H9 (cell line): ENCODE results near the gene LSM4. TPM values are rescaled to one million over a fixed set of nuclear protein-coding genes. Genes with fewer than 3 reads are reported as not detected.

Source experiments
- DNase-seq: peaks from one replicate; pipeline ENCODE4 v3.0.0-alpha.2; 2017
- H2AFZ ChIP-seq: one replicate; pipeline ENCODE4 v1.6.1; 2013; ENCODE audit warnings: mild to moderate bottlenecking, low read length, control low read depth, moderate library complexity
- H2AK5ac ChIP-seq: 2 replicates; pipeline ENCODE4 v1.6.1; 2013; ENCODE audit warnings: low read length, control low read depth, mixed read lengths; ENCODE audit not compliant: insufficient read length
- H2BK120ac ChIP-seq: one replicate; pipeline ENCODE4 v1.6.1; 2013; ENCODE audit warnings: low read depth, mild to moderate bottlenecking, low read length, control low read depth, inconsistent platforms; ENCODE audit not compliant: poor library complexity, severe bottlenecking
- H2BK12ac ChIP-seq: 2 replicates; pipeline ENCODE4 v1.6.1; 2013; ENCODE audit warnings: low read length, control low read depth, mixed read lengths, low read depth; ENCODE audit not compliant: insufficient read length
- H2BK15ac ChIP-seq: 2 replicates; pipeline ENCODE4 v1.6.1; 2013; ENCODE audit warnings: low read depth, low read length, control low read depth
- H2BK20ac ChIP-seq: one replicate; pipeline ENCODE4 v1.6.1; 2013; ENCODE audit warnings: low read depth, mild to moderate bottlenecking, low read length, control low read depth, inconsistent platforms; ENCODE audit not compliant: poor library complexity, severe bottlenecking
- H2BK5ac ChIP-seq: 2 replicates; pipeline ENCODE4 v1.6.1; 2013; ENCODE audit warnings: low read length, control low read depth, mixed read lengths; ENCODE audit not compliant: insufficient read length
- H3K14ac ChIP-seq: 2 replicates; pipeline ENCODE4 v1.6.1; 2013; ENCODE audit warnings: low read length, control low read depth; ENCODE audit not compliant: insufficient read depth
- H3K18ac ChIP-seq: 2 replicates; pipeline ENCODE4 v1.6.1; 2013; ENCODE audit warnings: low read depth, mild to moderate bottlenecking, mixed read lengths, low read length, control low read depth; ENCODE audit not compliant: insufficient read length
- H3K23ac ChIP-seq: 2 replicates; pipeline ENCODE4 v1.6.1; 2013; ENCODE audit warnings: low read length, control low read depth, mixed read lengths, low read depth; ENCODE audit not compliant: insufficient read length
- H3K23me2 ChIP-seq: 2 replicates; pipeline ENCODE4 v1.6.1; 2013; ENCODE audit warnings: low read depth, mild to moderate bottlenecking, mixed read lengths, low read length, control low read depth; ENCODE audit not compliant: insufficient read length, poor library complexity, severe bottlenecking
- H3K27ac ChIP-seq: 2 replicates; pipeline ENCODE4 v1.5.1; 2013; ENCODE audit warnings: low read length, control low read depth, mixed read lengths, low read depth; ENCODE audit not compliant: insufficient read length
- H3K27me3 ChIP-seq: 2 replicates; pipeline ENCODE4 v1.6.1; 2013; ENCODE audit warnings: low read length, control low read depth, inconsistent platforms; ENCODE audit not compliant: insufficient read depth
- H3K4ac ChIP-seq: 2 replicates; pipeline ENCODE4 v1.6.1; 2013; ENCODE audit warnings: low read depth, mild to moderate bottlenecking, control low read depth, inconsistent platforms, low read length, moderate library complexity
- H3K4me1 ChIP-seq: 2 replicates; pipeline ENCODE4 v1.6.1; 2013; ENCODE audit warnings: low read length, control low read depth, inconsistent platforms; ENCODE audit not compliant: insufficient read depth
- H3K4me2 ChIP-seq: 2 replicates; pipeline ENCODE4 v1.6.1; 2013; ENCODE audit warnings: low read length, control low read depth, mixed read lengths; ENCODE audit not compliant: insufficient read length, insufficient read depth
- H3K56ac ChIP-seq: 2 replicates; pipeline ENCODE4 v1.6.1; 2013; ENCODE audit warnings: low read depth, mild to moderate bottlenecking, mixed read lengths, low read length, control low read depth; ENCODE audit not compliant: insufficient read length
- H3K79me1 ChIP-seq: 2 replicates; pipeline ENCODE4 v1.6.1; 2013; ENCODE audit warnings: low read depth, mild to moderate bottlenecking, moderate library complexity, low read length, control low read depth, inconsistent platforms; ENCODE audit not compliant: insufficient read depth, poor library complexity, severe bottlenecking
- H3K79me2 ChIP-seq: 2 replicates; pipeline ENCODE4 v1.6.1; 2013; ENCODE audit warnings: low read length, control low read depth, inconsistent platforms; ENCODE audit not compliant: insufficient read depth
- H3K9ac ChIP-seq: 2 replicates; pipeline ENCODE4 v1.6.1; 2013; ENCODE audit warnings: low read length, control low read depth, mixed read lengths; ENCODE audit not compliant: insufficient read length; ENCODE audit errors: extremely low read depth
- H3K9me3 ChIP-seq: one replicate; pipeline ENCODE4 v1.6.1; 2013; ENCODE audit warnings: low read depth, low read length, inconsistent platforms; ENCODE audit not compliant: control insufficient read depth
- H3T11ph ChIP-seq: one replicate; pipeline ENCODE4 v1.6.1; 2013; ENCODE audit warnings: mild to moderate bottlenecking, low read length, control low read depth, inconsistent platforms
- H4K20me1 ChIP-seq: one replicate; pipeline ENCODE4 v1.6.1; 2013; ENCODE audit not compliant: control insufficient read depth, insufficient read length, insufficient read depth
- H4K5ac ChIP-seq: 2 replicates; pipeline ENCODE4 v1.6.1; 2013; ENCODE audit warnings: low read depth, mild to moderate bottlenecking, mixed read lengths, low read length, control low read depth; ENCODE audit not compliant: insufficient read length
- H4K8ac ChIP-seq: replicated peaks from 2 replicates; pipeline ENCODE4 v1.6.1; 2013; ENCODE audit warnings: low read length, control low read depth, mixed read lengths, low read depth; ENCODE audit not compliant: insufficient read length
- H4K91ac ChIP-seq: 2 replicates; pipeline ENCODE4 v1.6.1; 2013; ENCODE audit warnings: low read depth, mild to moderate bottlenecking, moderate library complexity, mixed read lengths, low read length, control low read depth; ENCODE audit not compliant: insufficient read length
- H3K27ac Mint-ChIP-seq, 3 experiments: 2 replicates in 2 of 3; 3 replicates in 1 of 3; pipeline ENCODE4 v1.8.0; 2020 to 2021; ENCODE audit warnings: mixed read lengths in 3 of 3, mild to moderate bottlenecking in 1 of 3, moderate library complexity in 1 of 3
- H3K27me3 Mint-ChIP-seq: 2 replicates; pipeline ENCODE4 v1.8.0; 2021; ENCODE audit warnings: low read depth, mild to moderate bottlenecking, moderate library complexity, mixed read lengths
- H3K36me3 Mint-ChIP-seq, 3 experiments: 2 replicates in 2 of 3; 3 replicates in 1 of 3; pipeline ENCODE4 v1.8.0; 2020 to 2021; ENCODE audit warnings: low read depth in 3 of 3, mixed read lengths in 3 of 3; ENCODE audit not compliant: insufficient read depth in 1 of 3
- H3K4me1 Mint-ChIP-seq, 2 experiments: 2 replicates each; pipeline ENCODE4 v1.8.0; 2020; ENCODE audit warnings: mixed read lengths in 2 of 2
- H3K4me3 Mint-ChIP-seq, 2 experiments: 2 replicates in 1 of 2; 3 replicates in 1 of 2; pipeline ENCODE4 v1.8.0; 2020 to 2021; ENCODE audit warnings: mild to moderate bottlenecking in 2 of 2, mixed read lengths in 2 of 2, moderate library complexity in 1 of 2
- H3K9me3 Mint-ChIP-seq, 2 experiments: 2 replicates in 1 of 2; 3 replicates in 1 of 2; pipeline ENCODE4 v1.8.0; 2020; ENCODE audit warnings: mild to moderate bottlenecking in 2 of 2, mixed read lengths in 2 of 2, moderate library complexity in 1 of 2
- WGBS: extraction: QIAGEN DNeasy Blood & Tissue Kit; methylation state at CpG from one replicate; pipeline ENCODE4 v1.1.7; 2013; ENCODE audit warnings: missing lambda C conversion rate, low lambda C conversion rate, mixed read lengths; ENCODE audit not compliant: insufficient read length; ENCODE audit errors: extremely low coverage; 5-methylcytosine and 5-hydroxymethylcytosine counted together
- total RNA-seq: library from RNA; stranded (reverse); gene quantifications from 2 replicates; pipeline ENCODE4 v1.2.1, GENCODE V29; 2021
- TF ChIP-seq, protein P1 (sequence below): fragments of 200-600 bp; sonication (generic); conservative IDR thresholded peaks from 3 replicates; pipeline ENCODE4 v1.8.0; 2021; ENCODE audit warnings: antibody characterized with exemption, mild to moderate bottlenecking

The LSM4 gene
- total RNA-seq, 1 experiment from 2014 or later, result 342 TPM

DNA sequence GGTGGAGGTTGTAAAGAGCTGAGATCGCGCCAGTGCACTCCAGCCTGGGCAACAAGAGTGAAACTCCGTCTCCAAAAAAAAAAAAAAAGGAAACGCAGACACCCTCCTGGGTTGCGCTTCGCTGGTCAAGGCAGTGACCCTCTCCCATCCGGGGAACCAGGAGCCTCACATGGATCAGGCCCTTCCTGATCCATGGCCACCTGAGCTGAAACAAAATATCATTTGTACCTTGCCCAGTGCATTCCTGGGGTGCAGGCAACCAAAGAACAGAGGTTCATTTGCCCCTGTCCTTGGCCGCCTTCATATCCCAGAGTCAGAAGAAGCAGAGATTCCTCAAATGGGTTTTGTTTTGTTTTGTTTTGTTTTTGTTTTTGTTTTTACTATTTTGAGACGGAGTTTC is 8.0 kb upstream of the LSM4 start:
- H4K8ac ChIP-seq, result no peak overlapping the region
- H2AFZ ChIP-seq, result no peak overlapping the region
- Mint-ChIP-seq H3K27me3 (peaks cover 1% of the 10 kb centered on the region; the same call in 1 of the 2 replicates), H3K4me1 (peaks cover 16 to 27% of the 10 kb centered on the region in 2 experiments), H3K9me3 (no peaks in the 10 kb centered on the region; a peak in 1 of 5 replicates), H3K4me3 (no peak overlapping the region), H3K36me3 (no peaks in the 10 kb centered on the region), H3K27ac (peak overlapping the region in 1 of 3 experiments; percentile 44; a peak in 1 of 7 replicates)
- no peak overlapping the region for H3K4ac ChIP-seq
- TF ChIP-seq, protein P1, sequence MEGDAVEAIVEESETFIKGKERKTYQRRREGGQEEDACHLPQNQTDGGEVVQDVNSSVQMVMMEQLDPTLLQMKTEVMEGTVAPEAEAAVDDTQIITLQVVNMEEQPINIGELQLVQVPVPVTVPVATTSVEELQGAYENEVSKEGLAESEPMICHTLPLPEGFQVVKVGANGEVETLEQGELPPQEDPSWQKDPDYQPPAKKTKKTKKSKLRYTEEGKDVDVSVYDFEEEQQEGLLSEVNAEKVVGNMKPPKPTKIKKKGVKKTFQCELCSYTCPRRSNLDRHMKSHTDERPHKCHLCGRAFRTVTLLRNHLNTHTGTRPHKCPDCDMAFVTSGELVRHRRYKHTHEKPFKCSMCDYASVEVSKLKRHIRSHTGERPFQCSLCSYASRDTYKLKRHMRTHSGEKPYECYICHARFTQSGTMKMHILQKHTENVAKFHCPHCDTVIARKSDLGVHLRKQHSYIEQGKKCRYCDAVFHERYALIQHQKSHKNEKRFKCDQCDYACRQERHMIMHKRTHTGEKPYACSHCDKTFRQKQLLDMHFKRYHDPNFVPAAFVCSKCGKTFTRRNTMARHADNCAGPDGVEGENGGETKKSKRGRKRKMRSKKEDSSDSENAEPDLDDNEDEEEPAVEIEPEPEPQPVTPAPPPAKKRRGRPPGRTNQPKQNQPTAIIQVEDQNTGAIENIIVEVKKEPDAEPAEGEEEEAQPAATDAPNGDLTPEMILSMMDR, result no peak
- no peak overlapping the region for H3K27ac ChIP-seq
- H3K79me1 ChIP-seq, result no peaks in the 10 kb centered on the region
- no peak overlapping the region for H3T11ph ChIP-seq
- H3K23ac ChIP-seq, result no peak overlapping the region
- no peak overlapping the region for H2BK15ac ChIP-seq
- no peak overlapping the region for H2BK12ac ChIP-seq
- H3K9me3 ChIP-seq, result no peaks in the 10 kb centered on the region
- no peaks in the 10 kb centered on the region for H4K20me1 ChIP-seq
- no peak overlapping the region for H2BK120ac ChIP-seq
- no peak overlapping the region for H4K5ac ChIP-seq
- no peak overlapping the region for H3K18ac ChIP-seq
- no CpG with 5 or more reads among the region's 9 CpGs for WGBS
- no peak overlapping the region for H3K4me2 ChIP-seq
- no peaks in the 10 kb centered on the region for H3K4me1 ChIP-seq
- H3K23me2 ChIP-seq, result no peaks in the 10 kb centered on the region
- H3K14ac ChIP-seq, result no peak overlapping the region
- no peak overlapping the region for H2AK5ac ChIP-seq
- no peak overlapping the region for H2BK20ac ChIP-seq
- no peak overlapping the region for H2BK5ac ChIP-seq
- no peak overlapping the region for H3K9ac ChIP-seq
- H3K27me3 ChIP-seq, result no peaks in the 10 kb centered on the region
- no peak overlapping the region for H3K56ac ChIP-seq
- H4K91ac ChIP-seq, result no peak overlapping the region
- H3K79me2 ChIP-seq, result no peaks in the 10 kb centered on the region
- DNase-seq, result no peak
